DOHH2 (cell line): ENCODE results near the gene RETREG1.
"Not testable (repeated sequence)": the region's sequence is repeated elsewhere in the genome, so short reads cannot be mapped to it uniquely, and the experiment has no call there.

Experiments
- H3F3A ChIP-seq: fragments of 200-600 bp; sonication (generic), shearing (Covaris generic); 2 replicates; pipeline ENCODE4 v1.6.0; 2016; ENCODE audit warnings: antibody characterized with exemption, mild to moderate bottlenecking; ENCODE audit not compliant: control insufficient read depth, insufficient read depth
- H3K27ac ChIP-seq: fragments of 200-600 bp; sonication (generic); 2 replicates; pipeline ENCODE4 v1.5.1; 2014; ENCODE audit warnings: low read depth, mild to moderate bottlenecking, low read length, moderate library complexity
- H3K27me3 ChIP-seq: fragments of 200-600 bp; sonication (generic); 2 replicates; pipeline ENCODE4 v1.6.1; 2014; ENCODE audit warnings: mild to moderate bottlenecking, low read length, mixed read lengths; ENCODE audit not compliant: control insufficient read depth
- H3K36me3 ChIP-seq: fragments of 200-600 bp; sonication (generic); 2 replicates; pipeline ENCODE4 v1.6.1; 2014; ENCODE audit warnings: mild to moderate bottlenecking, low read length, moderate library complexity, mixed read lengths; ENCODE audit not compliant: control insufficient read depth
- H3K4me1 ChIP-seq: fragments of 200-600 bp; sonication (generic); 2 replicates; pipeline ENCODE4 v1.6.1; 2014; ENCODE audit warnings: mild to moderate bottlenecking, low read length, mixed read lengths; ENCODE audit not compliant: control insufficient read depth
- H3K4me2 ChIP-seq: fragments of 200-600 bp; sonication (generic); 2 replicates; pipeline ENCODE4 v1.6.0; 2014; ENCODE audit warnings: mild to moderate bottlenecking, low read length, moderate library complexity
- H3K4me3 ChIP-seq: fragments of 200-600 bp; sonication (generic); 2 replicates; pipeline ENCODE4 v1.5.1; 2014; ENCODE audit warnings: mild to moderate bottlenecking, low read length, mixed read lengths
- H3K79me2 ChIP-seq: fragments of 200-600 bp; sonication (generic); 2 replicates; pipeline ENCODE4 v1.6.1; 2014; ENCODE audit warnings: mild to moderate bottlenecking, low read length, mixed read lengths; ENCODE audit not compliant: control insufficient read depth
- H3K9me2 ChIP-seq: fragments of 200-600 bp; sonication (generic); replicated peaks from 2 replicates; pipeline ENCODE4 v1.6.1; 2014; ENCODE audit warnings: mild to moderate bottlenecking, low read length, mixed read lengths; ENCODE audit not compliant: control insufficient read depth
- H3K9me3 ChIP-seq: fragments of 200-600 bp; sonication (generic); 2 replicates; pipeline ENCODE4 v1.6.1; 2014; ENCODE audit warnings: antibody characterized with exemption, low read length, mixed read lengths; ENCODE audit not compliant: control insufficient read depth, insufficient read depth
- H4K20me1 ChIP-seq: fragments of 200-600 bp; sonication (generic); 2 replicates; pipeline ENCODE4 v1.6.0; 2014; ENCODE audit warnings: low read depth, mild to moderate bottlenecking, antibody characterized with exemption, low read length, moderate library complexity; ENCODE audit not compliant: control insufficient read depth, insufficient read depth
- CTCF ChIP-seq: fragments of 200-600 bp; sonication (generic); IDR thresholded peaks from one replicate; pipeline ENCODE4 v1.5.1; 2014; ENCODE audit warnings: antibody characterized with exemption, mild to moderate bottlenecking, low read depth, low read length; ENCODE audit not compliant: poor library complexity, severe bottlenecking
- EZH2phosphoT487 ChIP-seq: fragments of 200-600 bp; sonication (generic); IDR thresholded peaks from 2 replicates; pipeline ENCODE4 v1.6.1; 2017; ENCODE audit warnings: borderline replicate concordance, mild to moderate bottlenecking, antibody characterized with exemption, low read length, moderate library complexity, mixed read lengths

The RETREG1 gene

GRCh38 chr5:16659536-16659935, 42.7 kb upstream of the RETREG1 start:
- Histone ChIP-seq H4K20me1 (no peaks in the 10 kb centered on the region), H3K4me2 (no peak overlapping the region), H3K4me1 (no peaks in the 10 kb centered on the region), H3K4me3 (no peak overlapping the region), H3K36me3 (no peaks in the 10 kb centered on the region), H3K9me2 (no peaks in the 10 kb centered on the region), H3K9me3 (no peaks in the 10 kb centered on the region), H3K79me2 (no peaks in the 10 kb centered on the region), H3F3A (no peaks in the 10 kb centered on the region), H3K27me3 (no peaks in the 10 kb centered on the region), H3K27ac (no peak overlapping the region)
- TF ChIP-seq CTCF (no peak), EZH2phosphoT487 (no peak)

GRCh38 chr5:16656561-16657191, 39.9 kb upstream of the RETREG1 start:
- Histone ChIP-seq H3K9me3 (no peaks in the 10 kb centered on the region), H3K36me3 (no peaks in the 10 kb centered on the region), H3K27ac (no peak overlapping the region), H3K9me2 (no peaks in the 10 kb centered on the region), H3K4me1 (no peaks in the 10 kb centered on the region), H3K4me2 (no peak overlapping the region), H4K20me1 (no peaks in the 10 kb centered on the region), H3K79me2 (no peaks in the 10 kb centered on the region), H3K27me3 (no peaks in the 10 kb centered on the region), H3K4me3 (no peak overlapping the region), H3F3A (no peaks in the 10 kb centered on the region)
- TF ChIP-seq EZH2phosphoT487: no peak
- TF ChIP-seq CTCF: no peak

GRCh38 chr5:16654647-16655334, 38.0 kb upstream of the RETREG1 start:
- no peaks in the 10 kb centered on the region for H3K27me3 ChIP-seq
- no peaks in the 10 kb centered on the region for H3K79me2 ChIP-seq
- no peak for TF ChIP-seq CTCF
- TF ChIP-seq EZH2phosphoT487: no peak
- no peaks in the 10 kb centered on the region for H3K9me3 ChIP-seq
- no peaks in the 10 kb centered on the region for H3K4me1 ChIP-seq
- H3F3A ChIP-seq: no peaks in the 10 kb centered on the region
- no peaks in the 10 kb centered on the region for H3K36me3 ChIP-seq
- H3K4me2 ChIP-seq: no peak overlapping the region
- H3K4me3 ChIP-seq: no peak overlapping the region
- H3K27ac ChIP-seq: no peak overlapping the region
- no peaks in the 10 kb centered on the region for H3K9me2 ChIP-seq
- H4K20me1 ChIP-seq: no peaks in the 10 kb centered on the region

- not testable (repeated sequence) for H3K36me3 ChIP-seq, H3K27ac ChIP-seq, H3K79me2 ChIP-seq, H3K4me3 ChIP-seq, H3F3A ChIP-seq, H3K27me3 ChIP-seq, H3K4me2 ChIP-seq, H4K20me1 ChIP-seq, H3K4me1 ChIP-seq, H3K9me2 ChIP-seq, H3K9me3 ChIP-seq
These were observed 31.9 kb upstream of the RETREG1 start for GRCh38 chr5:16648739-16649138.
